K562 (cell line): ENCODE measurements around the gene CENPE. TPM values are rescaled to one million over a fixed set of nuclear protein-coding genes. Genes with fewer than 3 reads are reported as not detected.
"Not testable (repeated sequence)": the region's sequence is repeated elsewhere in the genome, so short reads cannot be mapped to it uniquely, and the experiment has no call there.

ENCODE experiments used
- ATAC-seq: fragments of 200-7000 bp; cut with Tn5 transposase; 3 replicates; pipeline ENCODE4 v1.9.1; 2020; ENCODE audit warnings: moderate library complexity
- BruUV-seq: library from RNA; stranded (reverse); fragments of 400-500 nt; replicated peaks from 2 replicates; lab custom pipeline; 2021; lab: Mats Ljungman, UMichigan
- CTCF ChIA-PET: fragments of 300-600 bp; formaldehyde crosslinking; extraction: SDS; loops from one replicate; lab custom pipeline; 2021; ENCODE audit warnings: low intra/inter-chr PET ratio; lab: Yijun Ruan, JAX
- POLR2A ChIA-PET: fragments of 300-600, 350-650 bp; sonication (Branson Sonifier 250); formaldehyde crosslinking; extraction: SDS; loops from one replicate; lab custom pipeline; 2021; ENCODE audit warnings: antibody characterized with exemption, inconsistent platforms; lab: Yijun Ruan, JAX
- DNase-seq, 4 experiments: peaks; one replicate each; pipeline versions ENCODE4 v3.0.0 to v3.0.0-alpha.2; 2011 to 2018; ENCODE audit warnings: low spot score in 3 of 4, mixed read lengths in 3 of 4; ENCODE audit errors: extremely low read depth in 1 of 4
- FAIRE-seq: peaks from 2 replicates; lab custom pipeline; 2011; peaks lifted over from hg19 to GRCh38; lab: Jason Lieb, UNC
- H2AFZ ChIP-seq: 2 replicates; pipeline ENCODE4 v1.6.0; 2011; ENCODE audit warnings: low read depth, low read length, control low read depth, inconsistent platforms
- H3K27ac ChIP-seq: fragments of 200-600 bp; 3 replicates; pipeline ENCODE4 v1.8.0; 2011; ENCODE audit warnings: low read depth, mild to moderate bottlenecking, control low read depth, inconsistent platforms, low read length, moderate library complexity, mixed read lengths; ENCODE audit errors: extremely low read depth
- H3K27me3 ChIP-seq, 2 experiments: fragments of 300-600 bp in 1 of 2; 2 replicates in 1 of 2; 3 replicates in 1 of 2; pipeline versions ENCODE4 v1.6.0 to v1.8.0; 2011; ENCODE audit warnings: inconsistent platforms in 2 of 2, low read length in 2 of 2, mild to moderate bottlenecking in 1 of 2, mixed read lengths in 1 of 2, moderate library complexity in 1 of 2; ENCODE audit not compliant: control insufficient read depth in 2 of 2, insufficient read depth in 2 of 2
- H3K36me3 ChIP-seq: fragments of 300-600 bp; 3 replicates; pipeline ENCODE4 v1.8.0; 2011; ENCODE audit warnings: mild to moderate bottlenecking, low read length, inconsistent platforms; ENCODE audit not compliant: control insufficient read depth, insufficient read depth
- H3K4me1 ChIP-seq, 2 experiments: fragments of 200-600 bp in 1 of 2; replicated peaks in 1 of 2; 2 replicates in 1 of 2; 3 replicates in 1 of 2; pipeline versions ENCODE4 v1.5.1 to v1.8.0; 2011; ENCODE audit warnings: inconsistent platforms in 2 of 2, low read length in 2 of 2, mild to moderate bottlenecking in 1 of 2, mixed read lengths in 1 of 2, moderate library complexity in 1 of 2; ENCODE audit not compliant: control insufficient read depth in 2 of 2, insufficient read depth in 2 of 2
- H3K4me2 ChIP-seq: 2 replicates; pipeline ENCODE4 v1.6.1; 2011; ENCODE audit warnings: low read length, control low read depth, inconsistent platforms, mixed read lengths; ENCODE audit not compliant: insufficient read depth
- H3K4me3 ChIP-seq: fragments of 200-600 bp; sonication (generic), shearing (Covaris generic); 2 replicates; pipeline ENCODE4 v1.5.1; 2016; ENCODE audit warnings: control low read depth, inconsistent platforms
- H3K79me2 ChIP-seq: fragments of 200-600 bp; 3 replicates; pipeline ENCODE4 v1.8.0; 2011; ENCODE audit warnings: low read length, inconsistent platforms; ENCODE audit not compliant: control insufficient read depth, insufficient read depth
- H3K9ac ChIP-seq, 2 experiments: 2 replicates each; pipeline versions ENCODE4 v1.6.0 to v1.6.1; 2011; ENCODE audit warnings: low read depth in 2 of 2, low read length in 2 of 2, control low read depth in 1 of 2, inconsistent platforms in 1 of 2, mild to moderate bottlenecking in 1 of 2, mixed read lengths in 1 of 2; ENCODE audit not compliant: insufficient read depth in 1 of 2
- H3K9me1 ChIP-seq: one replicate; pipeline ENCODE4 v1.6.0; 2011; ENCODE audit warnings: inconsistent platforms, mild to moderate bottlenecking, low read length, moderate library complexity; ENCODE audit not compliant: control insufficient read depth, insufficient read depth
- H3K9me3 ChIP-seq: replicated peaks from 2 replicates; pipeline ENCODE4 v1.5.1; 2011; ENCODE audit warnings: low read depth, low read length, inconsistent platforms; ENCODE audit not compliant: control insufficient read depth, insufficient read depth
- H4K20me1 ChIP-seq: replicated peaks from 2 replicates; pipeline ENCODE4 v1.6.1; 2011; ENCODE audit warnings: low read length, inconsistent platforms, mixed read lengths; ENCODE audit not compliant: control insufficient read depth, insufficient read depth
- ARID1B ChIP-seq: fragments of 450-650 bp; IDR thresholded peaks from 2 replicates; pipeline ENCODE4 v1.6.1; 2016; ENCODE audit warnings: antibody characterized with exemption, mild to moderate bottlenecking, inconsistent platforms
- CBFA2T2 ChIP-seq: fragments of 450-650 bp; conservative IDR thresholded peaks from 2 replicates; pipeline ENCODE4 v1.6.1; 2017; ENCODE audit warnings: mild to moderate bottlenecking
- CBFA2T3 ChIP-seq: fragments of 450-650 bp; IDR thresholded peaks from 2 replicates; pipeline ENCODE4 v1.6.1; 2017
- ELK3 ChIP-seq: fragments of 450-650 bp; formaldehyde crosslinking; IDR thresholded peaks from 2 replicates; pipeline ENCODE4 v1.4.0; 2020; ENCODE audit warnings: mild to moderate bottlenecking
- KDM1A ChIP-seq, 2 experiments: fragments of 450-650 bp; IDR thresholded peaks; 2 replicates each; pipeline ENCODE4 v1.6.1; 2016; ENCODE audit warnings: mild to moderate bottlenecking in 2 of 2
- MED1 ChIP-seq: sonication (generic); formaldehyde crosslinking; IDR thresholded peaks from 2 replicates; pipeline ENCODE4 v1.8.1; 2023; ENCODE audit warnings: missing genetic modification reagents, borderline replicate concordance
- NR2C1 ChIP-seq, 2 experiments: fragments of 450-650 bp; IDR thresholded peaks; 2 replicates each; pipeline ENCODE4 v1.6.1; 2017; ENCODE audit warnings: mild to moderate bottlenecking in 2 of 2, antibody characterized with exemption in 1 of 2, inconsistent platforms in 1 of 2, missing compliant biosample characterization in 1 of 2, missing genetic modification characterization in 1 of 2
- TAL1 ChIP-seq: fragments of 450-650 bp; IDR thresholded peaks from 2 replicates; pipeline ENCODE4 v1.6.1; 2016; ENCODE audit warnings: mild to moderate bottlenecking
- TCF3 ChIP-seq: sonication (generic); formaldehyde crosslinking; IDR thresholded peaks from 2 replicates; pipeline ENCODE4 v1.4.0; 2020; ENCODE audit warnings: mild to moderate bottlenecking, missing genetic modification reagents
- ZNF174 ChIP-seq: fragments of 250-450 bp; sonication (Bioruptor Pico); IDR thresholded peaks from 2 replicates; pipeline ENCODE4 v1.4.0; 2020; ENCODE audit warnings: mild to moderate bottlenecking
- WGBS: fragments of 100-300 bp; shearing (Covaris generic); methylation state at CpG from one replicate; pipeline ENCODE4 v1.1.6; 2016; ENCODE audit warnings: low coverage, mixed read lengths; ENCODE audit not compliant: insufficient coverage; ENCODE audit errors: missing lambda C conversion rate; 5-methylcytosine and 5-hydroxymethylcytosine counted together
- in situ Hi-C: fragments of 300-500 bp; cut with MboI; formaldehyde crosslinking; loops from 4 replicates; pipeline ENCODE4 v1.15.0; 2018; ENCODE audit warnings: inconsistent platforms, mixed read lengths
- intact Hi-C: fragments of 100-400 bp; cut with micrococcal nuclease; formaldehyde crosslinking; loops from 2 replicates; pipeline ENCODE4 v1.14.2; 2022
- polyA plus RNA-seq, 8 experiments: library from polyadenylated mRNA; depleted of rRNA in 4 of 8; stranded (reverse) in 5 of 8; unstranded in 3 of 8; fragments of >200 nt; fragmentation: Nextera tagmentation in 2 of 8; fragmentation: Illumina TruSeq in 1 of 8; extraction: Ambion mirVana in 2 of 8; extraction: Trizol in 1 of 8; gene quantifications; 2 replicates each; pipeline versions ENCODE4 v1.2.1 to v1.2.3, GENCODE V29; 2011 to 2014; ENCODE audit warnings: inconsistent platforms in 1 of 8, missing spikeins in 1 of 8
- total RNA-seq, 7 experiments: library from RNA; depleted of rRNA in 6 of 7; stranded (reverse); fragments of >200 nt in 6 of 7; fragmentation: Illumina TruSeq in 2 of 7; extraction: Trizol in 2 of 7; gene quantifications; 2 replicates each; pipeline versions ENCODE4 v1.2.1 to v1.2.3, GENCODE V29; 2011 to 2021; ENCODE audit warnings: low replicate concordance in 1 of 7
- TF ChIP-seq, protein P1 (sequence below): sonication (generic); formaldehyde crosslinking; IDR thresholded peaks from 2 replicates; pipeline ENCODE4 v1.5.0; 2020; ENCODE audit warnings: missing genetic modification reagents
- TF ChIP-seq, protein P2 (sequence below): sonication (generic); formaldehyde crosslinking; IDR thresholded peaks from 2 replicates; pipeline ENCODE4 v1.9.0; 2022; ENCODE audit warnings: mild to moderate bottlenecking, missing genetic modification reagents

Gene CENPE
- total and polyA plus RNA-seq, 9 of the 15 experiments (the other 6 are each of a cell fraction or from before 2014, with no cell fraction given), result 9.9 to 53.2 (median 27.4) TPM

- BruUV-seq, CTCF ChIA-PET, H3K9me1 ChIP-seq, DNase-seq, H3K27ac ChIP-seq, H3K4me3 ChIP-seq, H3K4me1 ChIP-seq, H3K9me3 ChIP-seq, intact Hi-C loops, H2AFZ ChIP-seq, ATAC-seq, POLR2A ChIA-PET, H3K4me2 ChIP-seq, H3K27me3 ChIP-seq, H4K20me1 ChIP-seq, H3K9ac ChIP-seq, H3K36me3 ChIP-seq, H3K79me2 ChIP-seq, FAIRE-seq: not testable (repeated sequence)
- in situ Hi-C loops, result loop anchor here (25.0 kb wide), 2 partner anchors 564 to 714 kb away; no protein-coding TSS in a partner anchor
- 0% methylated on average over 4 of the region's 4 CpGs for WGBS
- TF ChIP-seq TAL1 (peak; percentile 26), ARID1B (0 out of 2 replicates have a peak, but pooled peaks have one; percentile 9), CBFA2T2 (0 out of 2 replicates have a peak, but pooled peaks have one; percentile 12), KDM1A (IDR thresholded peaks at IDR 0.05) (peak in 1 of 2 experiments; percentile 7; a peak in 1 of 4 replicates), TCF3 (CRISPR knock-in tag) (peak; percentile 34; the same call in 1 of the 2 replicates), CBFA2T3 (peak; percentile 24)
Observed at GRCh38 chr4:103223556-103223955, 25.4 kb upstream of the CENPE start.

- BruUV-seq, result no TSS peak
- no peaks in the 10 kb centered on the region for H3K9me3 ChIP-seq
- H3K9ac ChIP-seq, result no peak overlapping the region
- ATAC-seq (peak; percentile 93), DNase-seq (peak in 1 of 4 experiments; percentile 60), FAIRE-seq (peak; percentile 89)
- H3K4me2 ChIP-seq, result no peak overlapping the region
- H3K27me3 ChIP-seq, result no peaks in the 10 kb centered on the region
- H3K4me1 ChIP-seq, result no peaks in the 10 kb centered on the region
- in situ Hi-C loops (loop anchor here (25.0 kb wide), 2 partner anchors 580 to 730 kb away; no protein-coding TSS in a partner anchor), intact Hi-C loops (loop anchor here (2.0 to 10.0 kb wide), 4 partner anchors 267 to 725 kb away; no protein-coding TSS in a partner anchor)
- WGBS, result 5% methylated on average over 5 of the region's 5 CpGs
- CTCF ChIA-PET, result no interaction called here
- H4K20me1 ChIP-seq, result no peaks in the 10 kb centered on the region
- H3K79me2 ChIP-seq, result no peaks in the 10 kb centered on the region
- peak overlapping the region; percentile 67 for H2AFZ ChIP-seq
- H3K4me3 ChIP-seq, result no peak overlapping the region
- POLR2A ChIA-PET, result no interaction called here
- no peaks in the 10 kb centered on the region for H3K9me1 ChIP-seq
- H3K27ac ChIP-seq, result no peak overlapping the region
- no peaks in the 10 kb centered on the region for H3K36me3 ChIP-seq
- TF ChIP-seq, protein P1, sequence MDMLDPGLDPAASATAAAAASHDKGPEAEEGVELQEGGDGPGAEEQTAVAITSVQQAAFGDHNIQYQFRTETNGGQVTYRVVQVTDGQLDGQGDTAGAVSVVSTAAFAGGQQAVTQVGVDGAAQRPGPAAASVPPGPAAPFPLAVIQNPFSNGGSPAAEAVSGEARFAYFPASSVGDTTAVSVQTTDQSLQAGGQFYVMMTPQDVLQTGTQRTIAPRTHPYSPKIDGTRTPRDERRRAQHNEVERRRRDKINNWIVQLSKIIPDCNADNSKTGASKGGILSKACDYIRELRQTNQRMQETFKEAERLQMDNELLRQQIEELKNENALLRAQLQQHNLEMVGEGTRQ (CRISPR knock-in tag), result peak; percentile 69
- TF ChIP-seq NR2C1 (IDR thresholded peaks at IDR 0.05) (no peak), NR2C1 (tag; IDR thresholded peaks at IDR 0.05) (no peak), ZNF174 (no peak), MED1 (CRISPR knock-in tag) (no peak), ELK3 (no peak)
- TF ChIP-seq, protein P2, sequence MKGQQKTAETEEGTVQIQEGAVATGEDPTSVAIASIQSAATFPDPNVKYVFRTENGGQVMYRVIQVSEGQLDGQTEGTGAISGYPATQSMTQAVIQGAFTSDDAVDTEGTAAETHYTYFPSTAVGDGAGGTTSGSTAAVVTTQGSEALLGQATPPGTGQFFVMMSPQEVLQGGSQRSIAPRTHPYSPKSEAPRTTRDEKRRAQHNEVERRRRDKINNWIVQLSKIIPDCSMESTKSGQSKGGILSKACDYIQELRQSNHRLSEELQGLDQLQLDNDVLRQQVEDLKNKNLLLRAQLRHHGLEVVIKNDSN (CRISPR knock-in tag), result peak; percentile 72
Observed at GRCh38 chr4:103207673-103208072, 9.5 kb upstream of the CENPE start.
